ENCODE results near the gene BAZ2A. TPM values are rescaled to one million over a fixed set of nuclear protein-coding genes. Genes with fewer than 3 reads are reported as not detected.

The BAZ2A gene
- polyA plus RNA-seq, 1 of the 3 experiments (the other 2 are of a cell fraction), result 32.4 TPM

- ChIA-PET CTCF (interaction anchor here (0.7 to 6.1 kb wide), 10 partner anchors 10 to 402 kb away, joined by 3 to 40 read pairs (median 5); partner anchors contain the start of gene SMARCC2), POLR2A (no interaction called here)
- Histone ChIP-seq H3K79me2 (ENCODE audit: insufficient read depth) (no peaks in the 10 kb centered on the region), H3K9me3 (no peaks in the 10 kb centered on the region), H3K4me2 (no peak overlapping the region), H3K27me3 (ENCODE audit: insufficient read depth) (no peaks in the 10 kb centered on the region), H3K9ac (no peak overlapping the region), H3K27ac (ENCODE audit: low read depth in 2 of 2, low read length in 1 of 2) (peak overlapping the region in 1 of 2 experiments; percentile 64; a peak in 2 of 4 replicates), H3K4me3 (ENCODE audit: low read depth in 2 of 2, low read length in 1 of 2) (no peak overlapping the region), H3K9me2 (no peaks in the 10 kb centered on the region), H3K4me1 (ENCODE audit: control insufficient read depth in 1 of 2, insufficient read depth in 2 of 2, low read depth in 1 of 2, low read length in 1 of 2) (peaks cover 5 to 6% of the 10 kb centered on the region in 2 experiments; a peak in 1 of 4 replicates), H4K20me1 (ENCODE audit: insufficient read depth) (no peaks in the 10 kb centered on the region), H3F3A (replicated peaks; ENCODE audit: insufficient read depth) (peaks cover 38% of the 10 kb centered on the region), H2AFZ (ENCODE audit: low read depth) (no peak overlapping the region), H3K36me3 (replicated peaks in 1 of 2; ENCODE audit: control insufficient read depth in 1 of 2, insufficient read depth in 2 of 2, low read length in 1 of 2) (peaks cover 28 to 38% of the 10 kb centered on the region in 2 experiments)
- no peak for TF ChIP-seq USF2 (IDR thresholded peaks at IDR 0.05; ENCODE audit: borderline replicate concordance, low read depth, low read length)
- TF ChIP-seq POLR2AphosphoS5 (IDR thresholded peaks at IDR 0.05; ENCODE audit: low read depth, low read length), result no peak
- TF ChIP-seq YY1 (IDR thresholded peaks at IDR 0.05; ENCODE audit: low read depth), result no peak
- TF ChIP-seq ELF1 (IDR thresholded peaks at IDR 0.05), result no peak
- 96% methylated on average over 5 of the region's 5 CpGs for WGBS (ENCODE audit: low lambda C conversion rate)
- no peak for DNase-seq
Observed at GRCh38 chr12:56591126-56591525, 39.0 kb downstream of the BAZ2A start.

- Histone ChIP-seq H3K9ac (no peak overlapping the region), H3K9me2 (no peaks in the 10 kb centered on the region), H2AFZ (ENCODE audit: low read depth) (no peak overlapping the region), H3K27ac (ENCODE audit: low read depth in 2 of 2, low read length in 1 of 2) (no peak overlapping the region), H3K79me2 (ENCODE audit: insufficient read depth) (no peaks in the 10 kb centered on the region), H3K4me3 (ENCODE audit: low read depth in 2 of 2, low read length in 1 of 2) (no peak overlapping the region), H3K9me3 (no peaks in the 10 kb centered on the region), H3K4me1 (ENCODE audit: control insufficient read depth in 1 of 2, insufficient read depth in 2 of 2, low read depth in 1 of 2, low read length in 1 of 2) (peaks cover 5 to 6% of the 10 kb centered on the region in 2 experiments; a peak in 1 of 4 replicates), H3F3A (replicated peaks; ENCODE audit: insufficient read depth) (peaks cover 32% of the 10 kb centered on the region), H3K27me3 (ENCODE audit: insufficient read depth) (no peaks in the 10 kb centered on the region), H3K4me2 (no peak overlapping the region), H4K20me1 (ENCODE audit: insufficient read depth) (no peaks in the 10 kb centered on the region), H3K36me3 (replicated peaks in 1 of 2; ENCODE audit: control insufficient read depth in 1 of 2, insufficient read depth in 2 of 2, low read length in 1 of 2) (peaks cover 20 to 40% of the 10 kb centered on the region in 2 experiments)
- ChIA-PET POLR2A (no interaction called here), CTCF (interaction anchor here (0.6 to 6.1 kb wide), 17 partner anchors 9 to 401 kb away, joined by 3 to 40 read pairs (median 5); partner anchors contain the start of genes RBMS2 and SMARCC2)
- 79% methylated on average over 3 of the region's 3 CpGs for WGBS (ENCODE audit: low lambda C conversion rate)
- DNase-seq, result peak; percentile 38
- TF ChIP-seq RFX5 (IDR thresholded peaks at IDR 0.05; ENCODE audit: low read length), result no peak
- TF ChIP-seq IRF3 (IDR thresholded peaks at IDR 0.05; ENCODE audit: low read depth, low read length), result no peak
- no peak for TF ChIP-seq TCF12 (IDR thresholded peaks at IDR 0.05)
- TF ChIP-seq TAF1 (IDR thresholded peaks at IDR 0.05; ENCODE audit: borderline replicate concordance, low read depth, low read length), result no peak
- TF ChIP-seq YY1 (IDR thresholded peaks at IDR 0.05; ENCODE audit: low read depth), result no peak
- TF ChIP-seq JUND (IDR thresholded peaks at IDR 0.05), result no peak
- no peak for TF ChIP-seq CHD2 (IDR thresholded peaks at IDR 0.05; ENCODE audit: low read length, partially characterized antibody)
- no peak for TF ChIP-seq REST (IDR thresholded peaks at IDR 0.05; ENCODE audit: low read depth, low read length)
- peak; percentile 49 for TF ChIP-seq CTCF (IDR thresholded peaks at IDR 0.05)
- TF ChIP-seq GATA2 (CRISPR knock-in tag; IDR thresholded peaks at IDR 0.05), result no peak
- TF ChIP-seq USF1 (IDR thresholded peaks at IDR 0.05; ENCODE audit: borderline replicate concordance, low read depth), result no peak
- no peak for TF ChIP-seq POLR2AphosphoS5 (IDR thresholded peaks at IDR 0.05; ENCODE audit: low read depth, low read length)
- TF ChIP-seq EZH2phosphoT487 (IDR thresholded peaks at IDR 0.05; ENCODE audit: borderline replicate concordance, low read depth), result no peak
- TF ChIP-seq SMC3 (IDR thresholded peaks at IDR 0.05; ENCODE audit: low read depth, low read length), result 0 out of 2 replicates have a peak, but pooled peaks have one; percentile 6
Observed at GRCh38 chr12:56590237-56590830, 39.8 kb downstream of the BAZ2A start.
